Measurements from ENCODE around the gene APPL1. TPM values are rescaled to one million over a fixed set of nuclear protein-coding genes. Genes with fewer than 3 reads are reported as not detected.

Gene APPL1
- total RNA-seq, 1 experiment from 2014 or later: 22.3 TPM

GRCh38 chr3:57252404-57252803 lies 24.9 kb downstream of the APPL1 start:
- intact Hi-C loops (cut with micrococcal nuclease; ENCODE audit: unreplicated experiment): no loop called here
- ChIA-PET POLR2A (ENCODE audit: low non-redundant PET) (no interaction called here), CTCF (no interaction called here)
- no peak for TF ChIP-seq EZH2 (IDR thresholded peaks at IDR 0.05; ENCODE audit: borderline replicate concordance, low read depth, low read length, poor library complexity, severe bottlenecking)
- TF ChIP-seq, protein P1, sequence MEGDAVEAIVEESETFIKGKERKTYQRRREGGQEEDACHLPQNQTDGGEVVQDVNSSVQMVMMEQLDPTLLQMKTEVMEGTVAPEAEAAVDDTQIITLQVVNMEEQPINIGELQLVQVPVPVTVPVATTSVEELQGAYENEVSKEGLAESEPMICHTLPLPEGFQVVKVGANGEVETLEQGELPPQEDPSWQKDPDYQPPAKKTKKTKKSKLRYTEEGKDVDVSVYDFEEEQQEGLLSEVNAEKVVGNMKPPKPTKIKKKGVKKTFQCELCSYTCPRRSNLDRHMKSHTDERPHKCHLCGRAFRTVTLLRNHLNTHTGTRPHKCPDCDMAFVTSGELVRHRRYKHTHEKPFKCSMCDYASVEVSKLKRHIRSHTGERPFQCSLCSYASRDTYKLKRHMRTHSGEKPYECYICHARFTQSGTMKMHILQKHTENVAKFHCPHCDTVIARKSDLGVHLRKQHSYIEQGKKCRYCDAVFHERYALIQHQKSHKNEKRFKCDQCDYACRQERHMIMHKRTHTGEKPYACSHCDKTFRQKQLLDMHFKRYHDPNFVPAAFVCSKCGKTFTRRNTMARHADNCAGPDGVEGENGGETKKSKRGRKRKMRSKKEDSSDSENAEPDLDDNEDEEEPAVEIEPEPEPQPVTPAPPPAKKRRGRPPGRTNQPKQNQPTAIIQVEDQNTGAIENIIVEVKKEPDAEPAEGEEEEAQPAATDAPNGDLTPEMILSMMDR (conservative IDR thresholded peaks at IDR 0.05; ENCODE audit: low read depth, low read length): no peak
- Histone ChIP-seq H3K27me3 (replicated peaks; ENCODE audit: insufficient read depth, low read depth, low read length, poor library complexity) (no peaks in the 10 kb centered on the region), H3K9me3 (ENCODE audit: low read depth, low read length, poor library complexity, severe bottlenecking) (no peaks in the 10 kb centered on the region), H3K27ac (ENCODE audit: low read depth, low read length, poor library complexity, severe bottlenecking) (no peak overlapping the region), H3K4me1 (ENCODE audit: insufficient read depth, low read length, poor library complexity, severe bottlenecking) (no peaks in the 10 kb centered on the region), H3K36me3 (ENCODE audit: insufficient read depth, low read length, poor library complexity, severe bottlenecking) (peaks cover 9% of the 10 kb centered on the region), H3K4me3 (ENCODE audit: low read depth, low read length, poor library complexity, severe bottlenecking) (no peak overlapping the region)
- BruUV-seq (replicated peaks): no TSS peak
- DNase-seq (ENCODE audit: low spot score): no peak

DNA sequence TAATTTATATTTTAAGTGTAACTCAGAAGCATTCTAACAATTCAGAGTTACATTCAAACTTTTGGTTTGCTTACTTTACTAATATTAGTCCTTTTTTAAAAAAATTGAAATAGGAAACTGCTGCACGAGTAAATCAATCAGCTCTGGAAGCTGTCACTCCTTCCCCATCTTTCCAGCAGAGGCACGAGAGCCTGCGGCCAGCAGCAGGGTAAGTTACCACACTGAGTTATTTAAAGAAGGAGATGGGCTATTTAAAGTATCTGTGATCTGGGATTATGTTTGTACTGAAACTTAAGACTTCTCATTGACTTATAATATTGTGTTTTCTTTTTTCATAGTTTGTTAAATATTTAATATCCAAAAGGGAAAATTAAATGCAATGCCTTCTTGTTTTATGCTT lies 29.3 kb downstream of the APPL1 start:
- Histone ChIP-seq H3K27ac (ENCODE audit: low read depth, low read length, poor library complexity, severe bottlenecking) (no peak overlapping the region), H3K4me3 (ENCODE audit: low read depth, low read length, poor library complexity, severe bottlenecking) (no peak overlapping the region), H3K27me3 (replicated peaks; ENCODE audit: insufficient read depth, low read depth, low read length, poor library complexity) (no peaks in the 10 kb centered on the region), H3K4me1 (ENCODE audit: insufficient read depth, low read length, poor library complexity, severe bottlenecking) (no peaks in the 10 kb centered on the region), H3K36me3 (ENCODE audit: insufficient read depth, low read length, poor library complexity, severe bottlenecking) (peaks cover 21% of the 10 kb centered on the region), H3K9me3 (ENCODE audit: low read depth, low read length, poor library complexity, severe bottlenecking) (no peaks in the 10 kb centered on the region)
- TF ChIP-seq, protein P1 (conservative IDR thresholded peaks at IDR 0.05; ENCODE audit: low read depth, low read length): no peak
- TF ChIP-seq EZH2 (IDR thresholded peaks at IDR 0.05; ENCODE audit: borderline replicate concordance, low read depth, low read length, poor library complexity, severe bottlenecking): no peak
- no peak for DNase-seq (ENCODE audit: low spot score)
- intact Hi-C loops (cut with micrococcal nuclease; ENCODE audit: unreplicated experiment): no loop called here
- CTCF ChIA-PET: no interaction called here
- POLR2A ChIA-PET (ENCODE audit: low non-redundant PET): no interaction called here
- BruUV-seq (replicated peaks): no TSS peak

- no TSS peak for BruUV-seq (replicated peaks)
- H3K27ac ChIP-seq (ENCODE audit: low read depth, low read length, poor library complexity, severe bottlenecking): no peak overlapping the region
- ChIA-PET CTCF (no interaction called here), POLR2A (ENCODE audit: low non-redundant PET) (no interaction called here)
- DNase-seq (ENCODE audit: low spot score): no peak
- no peaks in the 10 kb centered on the region for H3K4me1 ChIP-seq (ENCODE audit: insufficient read depth, low read length, poor library complexity, severe bottlenecking)
- no peaks in the 10 kb centered on the region for H3K27me3 ChIP-seq (replicated peaks; ENCODE audit: insufficient read depth, low read depth, low read length, poor library complexity)
- H3K4me3 ChIP-seq (ENCODE audit: low read depth, low read length, poor library complexity, severe bottlenecking): no peak overlapping the region
- H3K36me3 ChIP-seq (ENCODE audit: insufficient read depth, low read length, poor library complexity, severe bottlenecking): peaks cover 21% of the 10 kb centered on the region
- no peaks in the 10 kb centered on the region for H3K9me3 ChIP-seq (ENCODE audit: low read depth, low read length, poor library complexity, severe bottlenecking)
- TF ChIP-seq, protein P1 (conservative IDR thresholded peaks at IDR 0.05; ENCODE audit: low read depth, low read length): no peak
- intact Hi-C loops (cut with micrococcal nuclease; ENCODE audit: unreplicated experiment): no loop called here
Measured at GRCh38 chr3:57257678-57258077, 30.1 kb downstream of the APPL1 start.
